HL-60 (cell line): ENCODE measurements around the gene LRP1B.

ENCODE experiments used
- DNase-seq, 2 experiments: peaks; one replicate each; pipeline ENCODE4 v3.0.0-alpha.2; 2010 to 2020; ENCODE audit warnings: low read depth in 1 of 2, low spot score in 1 of 2
- H3K27ac ChIP-seq: fragments of 250-450 bp; sonication (Bioruptor Pico); replicated peaks from 2 replicates; pipeline ENCODE4 v1.5.1; 2020; ENCODE audit warnings: mild to moderate bottlenecking, moderate library complexity
- H3K27me3 ChIP-seq: fragments of 250-450 bp; sonication (Bioruptor Pico); 2 replicates; pipeline ENCODE4 v1.5.1; 2021; ENCODE audit warnings: mild to moderate bottlenecking, moderate library complexity; ENCODE audit not compliant: insufficient read depth, poor library complexity, severe bottlenecking
- H3K4me3 ChIP-seq: replicated peaks from 2 replicates; pipeline ENCODE4 v1.5.1; 2011; ENCODE audit warnings: mild to moderate bottlenecking, control low read depth, low read length; ENCODE audit not compliant: insufficient read depth
- CTCF ChIP-seq: IDR thresholded peaks from one replicate; pipeline ENCODE4 v1.5.1; 2011; ENCODE audit warnings: low read length, control low read depth, inconsistent platforms; ENCODE audit not compliant: insufficient read depth
- GABPA ChIP-seq: IDR thresholded peaks from 2 replicates; pipeline ENCODE4 v1.6.1; 2012; ENCODE audit warnings: low read depth
- POLR2AphosphoS5 ChIP-seq: IDR thresholded peaks from 2 replicates; pipeline ENCODE4 v1.6.1; 2012; ENCODE audit warnings: low read depth
- REST ChIP-seq: IDR thresholded peaks from 2 replicates; pipeline ENCODE4 v1.6.1; 2012; ENCODE audit warnings: low read depth; ENCODE audit not compliant: insufficient replicate concordance
- SPI1 ChIP-seq: IDR thresholded peaks from 2 replicates; pipeline ENCODE4 v1.6.1; 2012; ENCODE audit warnings: low read depth, mild to moderate bottlenecking, borderline replicate concordance

The LRP1B gene

GRCh38 chr2:140273408-140273807, 1857.4 kb downstream of the LRP1B start:
- TF ChIP-seq REST (no peak), SPI1 (no peak), CTCF (no peak), POLR2AphosphoS5 (no peak), GABPA (no peak)
- no peak for DNase-seq
- Histone ChIP-seq H3K27ac (no peak overlapping the region), H3K4me3 (no peak overlapping the region), H3K27me3 (no peaks in the 10 kb centered on the region)

- no peak for DNase-seq
- H3K27me3 ChIP-seq = no peaks in the 10 kb centered on the region
- H3K4me3 ChIP-seq = no peak overlapping the region
- TF ChIP-seq GABPA (no peak), CTCF (no peak), POLR2AphosphoS5 (no peak), REST (no peak), SPI1 (no peak)
- no peak overlapping the region for H3K27ac ChIP-seq
Measured at GRCh38 chr2:140270224-140270623, 1860.6 kb downstream of the LRP1B start.

- no peak for DNase-seq
- Histone ChIP-seq H3K4me3 (no peak overlapping the region), H3K27ac (no peak overlapping the region), H3K27me3 (no peaks in the 10 kb centered on the region)
- no peak for TF ChIP-seq SPI1
- no peak for TF ChIP-seq CTCF
- TF ChIP-seq POLR2AphosphoS5 = no peak
- TF ChIP-seq REST = no peak
- TF ChIP-seq GABPA = no peak
Measured at GRCh38 chr2:140269000-140269399, 1861.8 kb downstream of the LRP1B start.
